Esophagus squamous epithelium (tissue), 5 donors: ENCODE measurements around the gene BMP7. TPM values are rescaled to one million over a fixed set of nuclear protein-coding genes. Genes with fewer than 3 reads are reported as not detected.
"Not testable (repeated sequence)": the region's sequence is repeated elsewhere in the genome, so short reads cannot be mapped to it uniquely, and the experiment has no call there.

Experiments
- DNase-seq: peaks from one replicate; lab custom pipeline; 2025; lab: John Stamatoyannopoulos, UW
- H3K27ac ChIP-seq, 4 donors: fragments of 200-600 bp; sonication (generic); one replicate each; pipeline ENCODE4 v1.5.1; 2016 to 2019; ENCODE audit warnings: mild to moderate bottlenecking in 1 of 4
- H3K27me3 ChIP-seq, 4 donors: fragments of 200-600 bp; sonication (generic); 1 replicate in 3 of 4; 2 replicates in 1 of 4; pipeline versions ENCODE4 v1.5.1 to v1.6.0; 2017 to 2021; ENCODE audit warnings: antibody characterized with exemption in 1 of 4
- H3K36me3 ChIP-seq, 3 donors: fragments of 200-600 bp; sonication (generic); one replicate each; pipeline ENCODE4 v1.5.1; 2016 to 2019
- H3K4me1 ChIP-seq, 3 donors: fragments of 200-600 bp; sonication (generic); one replicate each; pipeline ENCODE4 v1.5.1; 2017 to 2019
- H3K4me3 ChIP-seq, 4 donors: fragments of 200-600 bp; sonication (generic); 1 replicate in 3 of 4; 2 replicates in 1 of 4; pipeline ENCODE4 v1.5.1; 2016 to 2019; ENCODE audit warnings: mild to moderate bottlenecking in 2 of 4, moderate library complexity in 1 of 4
- H3K9me3 ChIP-seq, 3 donors: fragments of 200-600 bp; sonication (generic); one replicate each; pipeline ENCODE4 v1.5.1; 2016 to 2019
- CTCF ChIP-seq, 6 experiments: fragments of 450-650 bp in 4 of 6; fragments of 200-600 bp in 2 of 6; sonication (generic) in 2 of 6; IDR thresholded peaks; one replicate each; pipeline ENCODE4 v1.5.1; 2016 to 2019; ENCODE audit warnings: antibody characterized with exemption in 6 of 6, mild to moderate bottlenecking in 4 of 6, moderate library complexity in 4 of 6
- POLR2A ChIP-seq, 4 donors: fragments of 450-650 bp; IDR thresholded peaks; one replicate each; pipeline ENCODE4 v1.6.1; 2017; ENCODE audit warnings: antibody characterized with exemption in 4 of 4, mild to moderate bottlenecking in 4 of 4, moderate library complexity in 3 of 4
- WGBS, 2 donors: methylation state at CpG; one replicate each; pipeline ENCODE4 v1.1.5; 2018; 5-methylcytosine and 5-hydroxymethylcytosine counted together
- intact Hi-C: fragments of 100-400 bp; cut with DNase I; formaldehyde crosslinking; loops from one replicate; pipeline ENCODE4 v1.15.0; 2022
- total RNA-seq, 4 donors: library from RNA; depleted of rRNA; stranded (reverse); fragments of >200 nt; gene quantifications; one replicate each; pipeline ENCODE4 v1.1.0, GENCODE V29; 2016
- donor health status: DM: yes; HTN: yes; CAD: no.

Gene BMP7
- total RNA-seq, 4 donors from 2014 or later, result 21.8 to 59.8 (median 35.1) TPM

GRCh38 chr20:57195469-57196100, 70.9 kb downstream of the BMP7 start:
- 35 to 53% methylated on average over 13 to 16 of the region's 20 CpGs for WGBS, 2 donors

GRCh38 chr20:57195023-57195422, 71.4 kb downstream of the BMP7 start:
- no peak for DNase-seq
- Histone ChIP-seq H3K4me1 (peaks cover 0 to 22% (median 3%) of the 10 kb centered on the region in 3 donors), H3K27me3 (peaks cover 0 to 39% (median 0%) of the 10 kb centered on the region in 4 donors), H3K36me3 (peaks cover 0 to 57% (median 0%) of the 10 kb centered on the region in 3 donors), H3K27ac (no peak overlapping the region), H3K4me3 (no peak overlapping the region), H3K9me3 (no peaks in the 10 kb centered on the region)
- intact Hi-C loops, result no loop called here
- 84 to 86% methylated on average over 10 of the region's 10 CpGs for WGBS, 2 donors
- TF ChIP-seq POLR2A (IDR thresholded peaks at IDR 0.05) (no peak), CTCF (IDR thresholded peaks at IDR 0.05) (no peak)

More at GRCh38 chr20:57195469-57196100, 70.9 kb downstream of the BMP7 start:
- Histone ChIP-seq H3K36me3 (peaks cover 0 to 63% (median 0%) of the 10 kb centered on the region in 3 donors), H3K4me3 (no peak overlapping the region), H3K27me3 (peaks cover 0 to 43% (median 0%) of the 10 kb centered on the region in 4 donors), H3K9me3 (no peaks in the 10 kb centered on the region), H3K4me1 (peaks cover 0 to 22% (median 3%) of the 10 kb centered on the region in 3 donors), H3K27ac (no peak overlapping the region)
- intact Hi-C loops, result no loop called here
- no peak for DNase-seq
- no peak for TF ChIP-seq POLR2A (IDR thresholded peaks at IDR 0.05)
- no peak for TF ChIP-seq CTCF (IDR thresholded peaks at IDR 0.05)

DNA sequence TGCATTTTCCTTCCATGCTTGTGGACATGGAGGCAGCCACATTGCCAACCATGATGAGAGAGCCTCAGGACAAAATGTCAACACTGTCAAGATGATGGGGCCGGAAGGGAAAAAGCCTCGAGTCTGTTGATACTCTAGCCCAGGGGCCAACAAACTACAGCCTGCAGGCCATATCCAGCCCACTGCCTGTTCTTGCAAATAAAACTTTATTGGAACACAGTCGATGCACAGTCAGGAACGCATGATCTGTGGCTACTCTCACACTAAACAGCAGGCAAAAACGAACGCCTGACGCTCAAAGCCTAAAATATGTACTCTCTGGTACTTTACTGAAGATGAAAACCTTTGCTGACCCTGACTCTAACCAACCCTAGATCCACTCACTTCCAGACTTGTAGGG, 72.3 kb downstream of the BMP7 start:
- H3K4me3 ChIP-seq, result no peak overlapping the region
- WGBS, 2 donors, result 85 to 96% methylated on average over 5 to 7 of the region's 7 CpGs
- H3K27ac ChIP-seq, result no peak overlapping the region
- DNase-seq, result no peak
- H3K36me3 ChIP-seq, result peaks cover 0 to 58% (median 0%) of the 10 kb centered on the region in 3 donors
- peaks cover 0 to 14% (median 0%) of the 10 kb centered on the region in 3 donors for H3K4me1 ChIP-seq
- no peak for TF ChIP-seq POLR2A (IDR thresholded peaks at IDR 0.05)
- no peak for TF ChIP-seq CTCF (IDR thresholded peaks at IDR 0.05)
- intact Hi-C loops, result no loop called here
- peaks cover 0 to 30% (median 0%) of the 10 kb centered on the region in 4 donors for H3K27me3 ChIP-seq
- H3K9me3 ChIP-seq, result no peaks in the 10 kb centered on the region

- H3K27ac ChIP-seq, result no peak overlapping the region
- H3K36me3 ChIP-seq, result peaks cover 0 to 56% (median 0%) of the 10 kb centered on the region in 3 donors
- 80 to 84% methylated on average over 12 to 13 of the region's 13 CpGs for WGBS, 2 donors
- H3K27me3 ChIP-seq, result peaks cover 0 to 20% (median 0%) of the 10 kb centered on the region in 4 donors
- no peak overlapping the region for H3K4me3 ChIP-seq
- H3K9me3 ChIP-seq, result no peaks in the 10 kb centered on the region
- TF ChIP-seq POLR2A (IDR thresholded peaks at IDR 0.05), result no peak
- intact Hi-C loops, result no loop called here
- H3K4me1 ChIP-seq, result peaks cover 0 to 13% (median 0%) of the 10 kb centered on the region in 3 donors
- no peak for DNase-seq
These were observed 73.3 kb downstream of the BMP7 start for GRCh38 chr20:57193094-57193493.

DNA sequence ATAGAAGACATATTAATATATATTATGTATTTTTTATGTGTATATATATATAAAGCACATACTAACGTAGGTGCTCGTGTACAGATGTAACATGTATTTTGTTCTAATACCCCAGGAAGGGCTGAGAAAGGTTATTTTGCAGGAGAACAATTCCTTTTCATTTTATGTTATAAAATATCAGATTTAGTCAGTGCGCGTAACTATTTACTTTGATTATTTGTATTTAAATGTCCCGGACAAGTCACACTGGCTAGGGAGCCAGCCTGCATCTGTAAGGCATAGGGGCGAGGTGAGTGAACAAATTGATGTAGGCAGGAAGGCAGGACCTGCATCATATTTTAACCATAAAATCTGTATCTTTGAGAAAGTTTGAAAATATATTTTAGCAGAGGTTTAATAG, 74.1 kb downstream of the BMP7 start:
- Histone ChIP-seq H3K36me3 (peaks cover 0 to 49% (median 0%) of the 10 kb centered on the region in 3 donors), H3K4me1 (peaks cover 0 to 13% (median 0%) of the 10 kb centered on the region in 3 donors), H3K4me3 (no peak overlapping the region), H3K27me3 (peaks cover 0 to 13% (median 0%) of the 10 kb centered on the region in 4 donors), H3K9me3 (no peaks in the 10 kb centered on the region), H3K27ac (no peak overlapping the region)
- intact Hi-C loops, result no loop called here
- no peak for DNase-seq
- TF ChIP-seq POLR2A (IDR thresholded peaks at IDR 0.05) (no peak), CTCF (IDR thresholded peaks at IDR 0.05) (no peak)
- WGBS, 2 donors, result 86 to 93% methylated on average over 6 of the region's 6 CpGs

DNA sequence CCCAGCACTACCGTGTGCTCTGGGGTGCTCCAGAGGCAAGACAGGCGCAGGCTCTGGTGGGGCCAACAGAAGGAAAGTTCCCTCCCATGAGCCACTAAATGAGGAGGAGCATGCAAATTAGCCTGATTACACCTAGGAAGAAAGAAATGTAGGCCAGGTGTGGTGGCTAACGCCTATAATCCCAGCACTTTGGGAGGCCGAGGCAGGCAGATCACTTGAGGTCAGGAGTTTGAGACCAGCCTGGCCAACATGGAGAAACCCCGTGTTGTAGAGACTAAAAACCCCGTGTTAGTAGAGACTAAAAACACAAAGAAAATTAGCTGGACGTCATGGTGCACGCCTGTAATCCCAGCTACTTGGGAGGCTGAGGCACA, 75.2 kb downstream of the BMP7 start:
- H3K27ac ChIP-seq, H3K4me3 ChIP-seq, H3K27me3 ChIP-seq, DNase-seq, intact Hi-C loops, H3K9me3 ChIP-seq: not testable (repeated sequence)
- peaks cover 0 to 13% (median 0%) of the 10 kb centered on the region in 3 donors for H3K4me1 ChIP-seq
- H3K36me3 ChIP-seq, result peaks cover 0 to 46% (median 0%) of the 10 kb centered on the region in 3 donors
- WGBS, 2 donors, result 81 to 82% methylated on average over 8 of the region's 8 CpGs
